HS-5 (cell line): ENCODE data around the gene TNFRSF13B.

Experiments used
- DNase-seq: peaks from one replicate; pipeline ENCODE4 v3.0.0-alpha.2; 2012; ENCODE audit warnings: low read depth

The TNFRSF13B gene

DNA sequence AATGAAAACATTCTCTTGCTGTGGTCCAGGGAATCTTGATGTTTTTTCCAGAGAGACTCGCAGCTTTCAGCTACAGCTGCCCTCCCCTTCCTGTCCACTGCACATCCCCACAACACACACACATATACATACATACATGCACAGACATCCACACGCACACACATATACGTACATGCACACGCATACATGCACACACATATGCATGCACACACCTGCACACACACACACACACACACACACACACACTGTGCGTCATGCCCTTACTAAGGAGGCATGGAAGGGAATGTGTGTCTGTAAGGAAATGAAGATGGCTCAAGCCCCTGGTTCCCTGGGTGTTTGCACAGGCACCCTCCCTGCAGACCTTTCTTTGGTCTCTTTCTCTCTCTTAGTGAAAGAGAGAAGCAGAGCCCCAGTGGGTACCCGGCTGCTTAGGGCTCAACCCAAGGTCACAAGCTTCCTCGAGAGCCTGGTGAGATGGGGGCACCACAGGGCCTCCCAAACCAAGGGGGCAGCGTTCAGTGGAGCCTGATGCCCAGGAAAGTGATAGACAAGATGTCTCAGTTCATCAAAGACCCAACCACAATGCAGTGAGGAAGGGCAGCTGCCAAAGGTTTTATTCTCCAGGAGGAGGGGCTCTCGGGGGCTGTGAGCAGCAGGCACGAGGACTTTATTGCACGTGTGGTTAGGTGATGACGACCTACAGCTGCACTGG is 33.3 kb downstream of the TNFRSF13B start:
- DNase-seq = no peak

DNA sequence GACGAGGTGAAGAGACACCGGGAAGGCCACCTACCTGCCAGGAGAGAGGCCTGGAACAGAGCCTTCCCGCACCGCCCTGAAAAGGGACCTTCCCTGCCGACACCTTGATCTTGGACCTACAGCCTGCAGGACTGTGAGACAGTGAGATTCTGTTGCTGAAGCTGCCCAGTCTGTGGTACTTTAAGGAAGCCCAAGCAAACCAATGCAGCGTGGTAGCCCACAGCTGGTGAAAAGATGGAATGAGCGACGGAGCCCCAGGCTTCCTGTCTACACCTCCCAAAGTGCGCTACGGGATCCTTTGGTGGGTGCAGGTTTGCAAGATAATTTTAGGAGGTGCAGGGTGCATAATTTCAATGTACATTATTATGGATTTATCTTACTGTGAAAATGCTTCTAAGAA is 33.9 kb downstream of the TNFRSF13B start:
- DNase-seq = no peak

DNA sequence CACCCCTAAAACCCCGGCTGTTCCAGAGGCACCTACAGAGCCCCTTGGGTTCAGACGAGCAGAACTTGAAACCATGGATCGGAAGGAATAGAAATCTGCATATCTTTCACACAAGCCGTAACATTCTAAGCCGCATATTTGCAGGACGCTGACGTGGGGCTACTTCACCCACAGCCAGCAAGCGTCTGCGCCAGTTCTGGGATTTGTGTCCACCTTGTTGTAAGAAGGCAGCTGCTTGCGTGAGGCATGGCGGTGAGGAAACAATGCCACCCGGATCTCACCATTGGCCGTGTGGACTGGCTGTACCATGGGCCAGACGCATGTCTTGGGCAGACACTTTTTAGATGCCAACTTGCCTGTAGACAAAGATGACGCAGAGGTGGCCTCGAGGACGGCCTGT is 34.5 kb downstream of the TNFRSF13B start:
- no peak for DNase-seq

DNA sequence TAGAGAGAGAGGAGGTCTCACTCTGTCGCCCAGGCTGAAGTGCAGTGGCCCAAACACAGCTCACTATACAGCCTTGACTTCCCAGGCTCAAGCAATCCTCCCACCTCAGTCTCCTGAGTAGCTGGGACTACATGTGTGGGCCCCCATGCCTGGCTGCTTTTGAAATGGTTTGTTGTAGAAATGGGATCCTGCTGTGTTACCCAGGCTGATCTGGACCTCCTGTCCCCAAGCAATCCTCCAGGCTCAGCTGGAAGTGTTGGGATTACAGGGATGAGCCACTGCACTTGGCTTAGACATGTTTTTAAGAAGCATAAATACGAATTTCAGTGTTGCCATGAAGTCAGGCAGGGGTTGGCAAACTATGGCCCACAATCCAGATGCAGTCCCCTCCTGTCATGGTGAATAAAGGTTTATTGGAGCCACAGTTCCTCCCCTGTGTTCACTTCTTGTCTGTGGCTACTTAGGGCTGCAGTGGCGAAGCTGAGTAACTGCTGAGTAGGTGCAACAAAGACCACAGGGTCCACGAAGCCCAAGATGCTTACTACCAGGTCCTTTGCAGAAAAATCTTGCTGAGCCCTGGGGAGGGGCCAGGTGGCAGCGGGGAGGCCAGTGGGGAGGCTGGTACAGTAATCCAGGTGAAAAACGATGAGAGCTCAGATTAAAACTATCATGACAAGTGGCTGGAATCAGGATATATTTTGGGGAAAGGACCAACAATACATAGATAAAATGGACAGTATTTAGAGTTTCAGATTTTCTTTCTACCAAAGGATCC is 35.2 kb downstream of the TNFRSF13B start:
- no peak for DNase-seq

DNA sequence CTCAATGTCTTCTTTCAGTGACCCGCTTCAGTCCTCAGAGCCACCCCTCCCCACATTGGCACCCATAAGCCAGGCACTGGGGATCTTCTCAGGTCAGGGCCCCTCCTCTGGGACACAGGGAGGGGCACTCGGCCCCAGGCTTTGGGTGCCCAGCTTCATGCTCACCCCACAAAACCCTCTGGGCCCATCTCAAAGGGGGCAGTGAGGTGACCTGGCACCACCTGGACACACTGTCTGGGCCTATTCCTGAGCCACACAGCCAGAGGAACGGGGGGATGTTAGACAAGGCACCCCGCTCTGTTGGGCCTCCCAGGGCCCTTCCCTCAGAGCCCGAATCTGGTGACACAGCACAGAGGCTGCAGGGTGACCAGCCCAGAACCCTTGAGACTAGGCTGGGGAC is 36.1 kb downstream of the TNFRSF13B start:
- DNase-seq = no peak

DNA sequence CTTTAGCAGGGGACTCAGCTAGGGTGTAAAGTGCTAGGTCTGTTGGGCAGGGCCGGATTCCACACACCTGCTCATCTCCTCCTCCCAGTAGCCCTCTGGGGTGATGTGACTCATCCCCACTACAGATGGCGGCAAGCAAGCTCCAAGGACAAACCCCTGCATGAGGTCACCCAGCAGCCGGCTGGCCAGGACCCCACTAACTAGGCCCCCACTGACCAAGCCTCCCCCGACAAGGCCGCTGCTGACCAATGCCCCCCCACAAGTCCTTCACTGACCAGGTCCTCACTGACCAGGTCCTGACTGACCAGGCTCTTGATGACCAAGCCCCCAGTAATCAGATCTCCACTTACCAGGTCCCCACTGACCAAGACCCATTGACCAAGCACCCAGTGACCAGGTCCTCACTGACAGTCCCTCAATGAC is 36.7 kb downstream of the TNFRSF13B start:
- DNase-seq = no peak

DNA sequence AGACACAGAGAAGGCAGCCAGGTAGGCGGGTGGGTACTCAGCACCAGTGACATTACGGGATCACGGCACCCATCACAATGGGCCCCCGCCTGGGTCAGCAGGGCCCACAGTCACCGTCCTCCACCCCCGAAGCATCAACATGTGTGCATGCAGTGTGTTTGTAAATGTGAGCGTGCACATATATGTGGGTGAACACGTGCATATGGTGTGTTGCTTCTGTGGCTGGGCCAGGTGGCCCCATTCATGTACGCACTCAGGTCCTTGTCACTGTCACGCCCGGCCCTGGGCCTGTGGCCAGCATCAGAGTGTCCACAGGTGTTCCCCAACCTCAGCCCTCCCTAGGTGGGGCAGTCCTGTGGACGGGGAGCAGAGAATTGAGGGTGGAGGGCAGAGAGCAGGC is 37.1 kb downstream of the TNFRSF13B start:
- DNase-seq = no peak

DNA sequence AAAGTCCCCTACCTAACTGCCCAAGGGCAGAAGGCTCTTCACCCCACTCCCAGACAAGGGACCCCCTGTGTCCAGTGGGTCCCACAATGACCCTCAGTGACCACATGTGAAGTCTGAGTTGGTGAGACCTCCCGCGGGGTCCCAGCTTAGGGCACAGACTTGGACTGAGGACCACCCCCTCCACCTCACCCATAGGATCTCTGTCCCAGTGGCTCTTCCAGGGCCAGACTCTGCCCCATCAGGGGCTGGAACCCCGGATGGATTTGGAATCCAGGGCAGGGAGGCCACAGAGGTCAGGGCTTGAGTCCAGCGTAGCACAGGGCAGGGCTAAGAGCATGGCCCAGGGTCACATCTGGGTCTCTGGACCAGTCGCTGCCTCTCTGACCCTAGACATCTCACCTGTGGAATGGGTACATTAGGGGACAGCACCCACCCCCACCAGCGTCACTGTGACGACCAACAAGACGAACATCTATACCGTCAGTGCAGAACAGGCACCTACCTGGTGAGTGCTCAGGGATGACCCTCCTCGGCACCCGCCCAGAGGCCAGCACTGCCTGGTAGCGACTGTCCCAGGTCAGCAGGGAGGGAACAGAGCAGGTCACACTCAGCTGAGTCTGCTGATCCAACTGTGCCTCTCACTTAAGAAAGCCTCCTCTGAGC is 37.7 kb downstream of the TNFRSF13B start:
- DNase-seq = no peak

DNA sequence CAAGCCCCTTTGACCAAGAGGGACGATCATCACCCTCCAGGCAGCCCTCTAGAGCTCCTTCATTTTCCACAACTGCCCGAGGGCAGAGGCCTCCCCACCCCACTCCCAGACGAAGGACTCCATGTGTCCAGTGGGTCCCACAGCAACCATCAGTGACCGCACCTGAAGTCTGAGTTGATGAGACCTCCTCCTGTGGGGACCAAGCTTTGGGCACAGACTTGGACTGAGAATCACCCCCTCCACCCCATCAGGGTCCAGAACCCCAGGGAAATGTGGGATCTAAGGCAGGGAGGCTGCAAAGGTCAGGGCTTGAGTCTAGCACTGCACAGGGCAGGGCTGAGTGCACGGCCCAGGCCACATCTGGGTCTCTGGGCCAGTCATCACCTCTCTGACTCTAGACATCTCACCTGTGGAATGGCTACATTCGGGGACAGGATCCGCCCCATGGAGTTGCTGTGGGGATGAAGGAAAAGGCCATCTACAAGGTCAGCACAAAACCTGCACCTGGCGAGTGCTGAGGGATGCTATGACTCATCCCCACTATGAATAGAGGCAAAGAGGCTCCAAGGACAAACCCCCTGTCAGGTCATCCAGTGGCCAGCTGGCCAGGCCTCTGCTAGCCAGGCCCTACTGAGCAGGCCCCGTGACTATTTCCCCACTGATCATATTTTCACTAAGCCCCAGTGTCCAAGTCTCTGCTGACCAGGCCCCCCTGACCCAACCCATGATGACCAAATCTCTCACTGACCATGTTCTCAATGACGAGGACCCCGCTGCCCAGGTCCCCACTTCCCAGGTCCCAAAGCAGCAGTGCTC is 38.4 kb downstream of the TNFRSF13B start:
- DNase-seq = no peak

DNA sequence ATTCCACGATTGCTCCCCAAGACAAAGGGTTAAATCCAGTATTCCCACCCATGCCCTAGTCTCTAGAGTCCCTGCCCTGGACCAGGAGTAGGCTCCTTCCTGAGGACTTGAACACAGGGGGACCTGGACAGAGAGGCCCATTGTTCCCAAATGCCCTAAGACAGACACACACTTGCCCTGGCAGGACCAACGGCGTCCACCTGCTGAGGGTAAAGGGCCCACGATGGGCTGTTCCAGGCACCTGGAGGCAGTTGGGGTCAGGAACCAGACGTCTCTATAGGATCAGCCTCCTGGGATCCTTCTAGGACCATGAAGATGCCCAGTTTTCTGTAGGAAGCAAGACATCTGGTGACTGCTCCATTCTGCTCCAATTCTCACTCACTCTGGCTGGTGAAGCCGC is 39.3 kb downstream of the TNFRSF13B start:
- DNase-seq = no peak

DNA sequence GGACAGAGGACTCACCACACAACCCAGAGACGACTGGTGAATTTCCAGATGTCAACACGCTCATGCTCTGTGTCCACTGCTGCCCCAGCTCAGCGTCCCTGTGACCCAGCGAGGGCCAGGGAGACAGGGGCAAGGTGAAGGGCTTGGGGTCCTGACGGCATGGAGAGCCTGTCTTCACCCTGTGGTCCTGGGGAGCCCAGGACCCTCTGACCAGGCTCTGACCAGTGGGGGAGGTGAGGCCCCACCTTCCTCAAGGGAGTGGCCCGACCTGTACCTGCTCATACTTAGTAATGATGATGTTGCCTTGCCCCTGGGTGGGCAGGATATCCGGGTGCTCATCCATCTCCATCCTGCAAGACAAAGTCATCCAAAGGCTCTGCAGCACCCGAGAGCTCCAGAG is 39.8 kb downstream of the TNFRSF13B start:
- no peak for DNase-seq

DNA sequence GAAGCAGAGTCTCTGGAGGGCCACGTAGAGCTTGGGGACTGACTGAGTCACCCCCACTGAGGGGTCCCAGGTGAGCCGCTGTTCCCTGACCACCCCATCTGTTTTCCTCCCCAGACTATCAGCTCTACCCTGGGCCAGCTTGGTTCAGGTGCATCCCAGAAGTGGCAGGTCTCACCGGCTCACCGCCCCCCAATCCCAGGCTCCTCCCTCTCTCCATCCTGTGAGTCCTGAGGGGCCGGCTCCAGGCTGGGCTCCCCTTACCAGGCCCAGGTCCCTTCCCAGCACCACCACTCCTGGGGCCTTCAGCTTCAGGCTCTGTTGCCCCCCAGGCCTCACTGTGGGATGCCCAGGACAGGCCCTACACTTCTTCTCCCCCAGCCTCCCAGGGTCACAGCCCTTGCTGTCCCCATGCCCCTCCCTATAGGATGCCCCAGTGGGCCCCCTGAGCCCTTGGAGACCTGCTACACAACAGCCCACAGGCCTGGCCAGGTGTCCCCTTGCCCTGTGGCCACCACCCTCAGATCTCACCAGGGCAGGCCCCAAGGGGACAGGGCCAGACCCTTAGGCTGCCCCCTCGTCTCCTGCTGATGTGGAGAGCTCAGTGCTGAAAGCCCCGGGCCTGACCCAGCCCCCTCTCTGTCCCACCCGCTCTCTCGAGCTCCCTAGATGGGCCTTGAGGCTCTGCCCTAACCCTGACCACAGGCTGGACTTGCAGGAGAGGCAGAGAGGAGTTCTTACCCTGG is 40.4 kb downstream of the TNFRSF13B start:
- no peak for DNase-seq

DNA sequence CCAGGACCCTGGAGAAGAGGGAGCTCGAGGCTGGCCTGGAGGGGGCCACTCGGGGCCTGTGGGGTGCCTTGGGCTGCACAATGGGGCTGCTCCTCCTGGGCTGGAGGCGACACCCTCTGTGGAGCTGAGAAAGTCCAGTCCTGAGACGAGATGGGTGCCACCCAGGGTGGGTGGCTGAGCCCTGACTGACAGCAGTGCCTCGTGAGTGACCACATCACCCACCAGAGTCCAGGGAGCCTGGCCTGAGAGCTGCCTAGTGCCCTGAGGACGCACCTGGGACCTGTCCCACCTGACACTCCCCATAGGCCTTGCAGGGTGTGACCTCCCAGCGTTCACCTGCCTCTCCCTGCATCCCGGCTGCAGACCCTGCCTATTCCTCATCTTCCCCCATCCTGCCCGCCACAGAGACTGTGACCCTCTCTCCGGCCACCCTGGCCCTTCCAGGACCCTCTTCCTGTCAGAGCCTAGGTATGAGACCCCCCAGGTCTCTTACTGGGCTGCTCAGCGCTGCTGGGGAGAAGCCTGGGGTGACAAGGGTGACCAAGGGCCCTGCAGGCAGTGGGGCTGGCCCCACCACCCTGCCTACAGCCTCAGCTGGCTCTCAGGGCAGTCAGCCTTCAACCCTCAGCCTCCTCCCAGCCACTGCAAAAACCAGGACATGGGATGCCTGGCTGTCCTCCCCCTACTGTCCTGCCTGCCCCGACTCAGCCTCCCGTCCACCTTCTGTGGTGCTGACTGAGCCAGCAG is 41.2 kb downstream of the TNFRSF13B start:
- DNase-seq = no peak

DNA sequence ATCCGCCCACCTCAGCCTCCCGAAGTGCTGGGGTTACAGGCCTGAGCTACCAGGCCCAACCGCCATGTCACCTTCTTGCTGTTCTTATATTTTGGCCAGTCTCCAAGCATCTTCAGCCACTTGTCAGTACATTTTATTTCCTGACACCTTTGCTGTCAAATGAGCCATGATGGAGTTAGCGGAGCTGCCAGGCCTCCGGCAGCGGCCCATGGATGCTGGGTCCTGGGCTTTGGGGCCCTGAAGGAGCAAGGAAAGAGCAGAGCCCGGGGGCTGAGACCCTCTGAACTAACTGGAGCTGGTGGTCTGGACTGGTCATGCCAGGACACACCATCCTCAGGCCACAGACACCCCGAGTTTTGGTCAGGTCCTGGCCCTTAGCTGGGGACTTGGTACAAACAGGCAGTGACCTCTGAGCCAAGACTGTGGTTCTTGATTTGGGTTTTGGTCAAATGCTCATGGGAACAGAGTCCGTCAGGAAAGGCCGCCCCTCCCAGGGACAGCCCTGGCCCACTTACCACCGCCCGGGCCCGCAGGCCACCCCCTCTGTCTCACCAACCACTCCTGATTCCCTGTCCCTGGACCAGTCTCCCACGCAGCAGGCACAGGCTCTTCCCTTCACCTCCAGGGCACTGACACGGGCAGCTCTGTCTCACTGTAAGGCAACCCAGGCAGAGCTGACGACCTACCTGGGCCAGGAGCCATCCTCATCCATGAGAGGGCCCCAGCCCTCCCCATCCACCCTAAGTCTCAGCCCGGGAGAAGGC is 42.0 kb downstream of the TNFRSF13B start:
- no peak for DNase-seq

DNA sequence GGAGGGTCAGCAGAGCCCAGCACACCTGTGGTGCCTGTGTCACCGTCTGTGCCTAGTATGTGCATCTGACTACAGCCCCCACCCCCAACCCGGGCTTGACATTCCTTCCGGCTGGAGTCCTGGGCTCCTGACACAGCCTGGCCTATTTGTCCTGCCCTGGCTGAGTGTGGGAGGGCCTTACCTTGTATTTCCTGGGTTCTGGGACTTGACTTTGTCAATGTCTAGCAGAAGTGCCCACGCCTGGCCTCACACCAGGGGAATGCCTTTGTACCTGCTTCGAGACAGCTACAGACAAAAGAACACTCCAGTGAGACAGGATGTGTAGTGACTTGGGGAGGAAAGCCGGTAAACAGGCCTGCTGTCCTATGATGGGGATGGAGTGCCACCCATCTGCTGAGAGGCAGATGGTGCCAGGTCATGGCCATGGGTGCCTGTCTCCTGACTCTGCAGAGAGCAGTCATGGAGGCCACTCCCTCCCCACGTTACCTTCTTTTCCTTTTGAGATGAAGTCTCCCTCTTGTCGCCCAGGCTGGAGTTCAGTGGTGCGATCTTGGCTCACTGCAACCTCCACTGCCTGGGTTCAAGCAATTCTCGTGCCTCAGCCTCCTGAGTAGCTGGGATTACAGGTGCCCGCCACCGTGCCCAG is 42.8 kb downstream of the TNFRSF13B start:
- no peak for DNase-seq

DNA sequence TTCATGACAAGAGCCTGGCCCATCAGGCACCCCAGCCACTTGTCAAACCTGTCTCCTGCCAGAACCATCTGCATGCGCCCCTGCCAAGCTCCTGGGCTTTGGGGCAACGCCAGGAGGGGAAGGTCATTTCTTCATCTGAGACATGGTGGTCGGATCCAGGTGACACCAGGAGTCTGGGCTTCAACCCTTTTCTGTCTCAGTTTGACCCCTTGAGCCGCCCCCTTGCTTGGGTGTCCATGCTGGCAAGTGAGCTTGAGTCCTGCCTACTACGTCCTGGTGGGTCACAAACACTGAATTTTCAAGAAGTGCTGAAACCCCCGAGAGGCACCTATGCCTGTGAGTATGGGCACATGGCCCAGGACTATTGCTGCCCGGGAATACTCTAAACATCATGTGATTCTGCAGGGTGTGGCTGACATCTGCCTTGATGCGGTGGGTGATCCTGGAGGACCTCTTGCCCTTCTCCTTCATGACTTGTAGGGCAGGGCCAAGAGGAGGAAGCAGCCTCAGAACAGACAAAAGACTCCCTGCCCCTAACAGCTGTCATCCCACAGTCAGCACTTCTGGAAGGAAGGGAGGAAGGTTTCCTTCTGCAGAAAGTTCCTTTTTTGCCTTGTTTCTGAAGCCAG is 43.4 kb downstream of the TNFRSF13B start:
- DNase-seq = no peak

DNA sequence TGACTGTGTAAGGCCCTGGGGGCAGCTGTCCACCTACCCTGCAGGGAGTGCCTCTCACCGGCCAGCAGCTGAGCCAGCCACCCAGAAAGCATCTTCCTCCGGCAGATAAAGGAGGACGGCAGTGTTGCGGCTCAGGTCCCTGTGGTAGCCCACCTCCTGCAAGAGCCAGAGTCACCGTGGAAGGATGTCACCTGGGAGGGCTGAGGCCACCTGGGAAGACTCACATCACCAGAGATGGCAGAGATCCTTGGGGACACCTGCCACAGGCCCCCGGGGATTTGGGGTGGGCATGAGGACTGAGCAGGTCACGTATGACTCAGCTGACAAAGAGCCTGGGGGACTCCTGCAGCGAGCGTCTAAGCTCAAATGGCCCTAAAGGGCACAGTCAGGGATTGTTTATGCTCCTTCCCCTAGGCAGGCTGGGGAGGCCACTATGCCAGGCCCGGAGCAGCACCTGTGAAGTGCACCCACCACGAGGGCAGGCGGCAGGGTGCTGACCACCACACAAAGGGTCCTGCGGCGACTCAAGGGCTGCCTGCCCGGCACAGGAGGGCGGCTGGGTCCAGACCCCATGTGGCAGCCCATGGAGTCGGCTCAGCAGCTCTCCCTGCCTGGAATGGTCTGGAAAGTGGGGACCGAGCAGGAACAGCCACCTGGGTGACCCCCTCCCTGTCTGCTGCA is 44.1 kb downstream of the TNFRSF13B start:
- no peak for DNase-seq
